Vagina (tissue), 2 donors: Measurements from ENCODE around the gene VWA1. TPM values are rescaled to one million over a fixed set of nuclear protein-coding genes. Genes with fewer than 3 reads are reported as not detected.

Experiments
- DNase-seq, 2 donors: peaks; one replicate each; pipeline ENCODE4 v3.0.0-alpha.2; 2017; ENCODE audit errors: extremely low spot score in 2 of 2
- H3K27ac ChIP-seq: fragments of 200-600 bp; sonication (generic); one replicate; pipeline ENCODE4 v1.5.1; 2019
- H3K27me3 ChIP-seq: fragments of 200-600 bp; sonication (generic); one replicate; pipeline ENCODE4 v1.5.1; 2019
- H3K36me3 ChIP-seq, 2 donors: fragments of 200-600 bp; sonication (generic); one replicate each; pipeline ENCODE4 v1.5.1; 2017 to 2019
- H3K4me1 ChIP-seq: fragments of 200-600 bp; sonication (generic); one replicate; pipeline ENCODE4 v1.5.1; 2019
- H3K4me3 ChIP-seq, 2 donors: fragments of 200-600 bp; sonication (generic); 1 replicate in 1 of 2; 2 replicates in 1 of 2; pipeline ENCODE4 v1.5.1; 2016 to 2019
- H3K9me3 ChIP-seq: fragments of 200-600 bp; sonication (generic); one replicate; pipeline ENCODE4 v1.5.1; 2019
- CTCF ChIP-seq, 3 experiments: fragments of 450-650 bp in 2 of 3; fragments of 200-600 bp in 1 of 3; sonication (generic) in 1 of 3; IDR thresholded peaks; one replicate each; pipeline ENCODE4 v1.5.1; 2017 to 2019; ENCODE audit warnings: antibody characterized with exemption in 3 of 3, mild to moderate bottlenecking in 2 of 3, moderate library complexity in 2 of 3
- POLR2A ChIP-seq, 2 donors: fragments of 450-650 bp; IDR thresholded peaks; one replicate each; pipeline ENCODE4 v1.6.1; 2017; ENCODE audit warnings: antibody characterized with exemption in 2 of 2, mild to moderate bottlenecking in 2 of 2, moderate library complexity in 2 of 2
- POLR2AphosphoS5 ChIP-seq, 2 donors: sonication (generic); formaldehyde crosslinking; IDR thresholded peaks; one replicate each; pipeline ENCODE4 v1.9.0; 2017; ENCODE audit warnings: antibody characterized with exemption in 2 of 2, mild to moderate bottlenecking in 2 of 2, low read depth in 1 of 2; ENCODE audit not compliant: insufficient read depth in 1 of 2
- intact Hi-C: fragments of 100-400 bp; cut with DNase I; formaldehyde crosslinking; loops from one replicate; pipeline ENCODE4 v1.15.1; 2023
- total RNA-seq: library from RNA; depleted of rRNA; stranded (reverse); fragments of >200 nt; gene quantifications from one replicate; pipeline ENCODE4 v1.2.3, GENCODE V29; 2016

VWA1 gene
- total RNA-seq, 1 donor from 2014 or later = 35.8 TPM

DNA sequence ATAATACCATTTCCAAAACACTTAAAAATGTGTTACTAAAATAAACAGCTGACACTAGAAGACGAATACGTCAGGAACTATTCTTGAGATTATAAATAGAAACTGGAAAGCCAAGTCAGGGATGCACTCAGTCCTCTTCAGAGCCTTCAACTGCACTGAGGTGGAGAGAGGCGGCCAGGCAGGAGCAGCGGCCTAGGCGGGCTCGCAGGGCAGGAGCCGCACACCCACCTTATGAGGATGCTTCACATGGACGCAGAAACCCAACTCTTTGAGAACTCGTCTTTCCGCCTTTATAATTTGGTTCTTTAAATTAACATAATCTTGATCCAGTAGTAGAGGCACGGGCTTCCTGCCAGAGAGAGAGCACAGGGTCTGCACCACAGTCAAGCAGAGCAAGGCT, 40.3 kb upstream of the VWA1 start:
- H3K27ac ChIP-seq = no peak overlapping the region
- H3K4me1 ChIP-seq = peaks cover 25% of the 10 kb centered on the region
- TF ChIP-seq POLR2A (IDR thresholded peaks at IDR 0.05) (no peak), POLR2AphosphoS5 (IDR thresholded peaks at IDR 0.05; ENCODE audit: insufficient read depth in 1 of 2, low read depth in 1 of 2) (no peak), CTCF (IDR thresholded peaks at IDR 0.05) (no peak)
- H3K9me3 ChIP-seq = no peaks in the 10 kb centered on the region
- peaks cover 4 to 73% of the 10 kb centered on the region in 2 donors for H3K36me3 ChIP-seq
- no peak for DNase-seq
- no peaks in the 10 kb centered on the region for H3K27me3 ChIP-seq
- no peak overlapping the region for H3K4me3 ChIP-seq
- intact Hi-C loops = no loop called here

DNA sequence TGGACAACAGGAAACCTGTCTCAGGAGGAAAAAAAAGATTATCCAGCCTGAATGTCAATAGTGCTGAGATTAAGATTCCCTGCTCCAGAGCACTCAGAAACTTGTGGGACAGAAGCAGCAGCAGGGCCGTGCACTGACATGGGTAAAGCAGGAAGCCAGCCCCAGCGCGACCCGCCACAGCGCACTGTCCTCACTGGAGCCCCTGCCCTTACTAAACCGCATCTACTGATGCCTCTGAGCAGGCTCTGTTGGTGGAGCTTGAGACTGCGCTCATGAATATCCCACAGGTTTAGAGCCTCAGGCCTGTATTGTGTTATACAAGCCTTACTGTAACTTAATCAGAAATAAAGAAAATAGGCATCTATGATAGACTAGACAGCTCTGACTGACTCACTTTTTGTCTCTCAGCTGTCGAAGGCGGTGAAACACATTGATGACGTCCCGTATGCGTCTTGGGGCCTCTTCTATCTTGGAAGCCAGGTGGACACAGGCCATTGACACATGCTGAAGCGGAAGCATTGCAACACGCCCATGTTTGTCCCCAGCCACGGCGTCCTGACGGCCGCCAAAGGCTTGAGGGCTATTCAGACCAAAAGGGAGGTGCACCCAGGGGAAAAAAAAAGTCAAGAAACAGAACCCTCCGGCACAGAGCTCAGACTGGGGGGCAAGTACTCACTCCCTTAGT, 37.5 kb upstream of the VWA1 start:
- Histone ChIP-seq H3K36me3 (peaks cover 0 to 64% of the 10 kb centered on the region in 2 donors), H3K4me3 (peak overlapping the region; percentile 73 to 77), H3K4me1 (peaks cover 38% of the 10 kb centered on the region), H3K27ac (peak overlapping the region; percentile 66), H3K27me3 (no peaks in the 10 kb centered on the region), H3K9me3 (no peaks in the 10 kb centered on the region)
- DNase-seq = no peak
- intact Hi-C loops = loop anchor here (2.0 kb wide), 1 partner anchor 23 kb away; the partner anchor contains the start of gene AURKAIP1
- TF ChIP-seq CTCF (IDR thresholded peaks at IDR 0.05) (no peak), POLR2AphosphoS5 (IDR thresholded peaks at IDR 0.05; ENCODE audit: insufficient read depth in 1 of 2, low read depth in 1 of 2) (no peak), POLR2A (IDR thresholded peaks at IDR 0.05) (no peak)

- peak overlapping the region; percentile 73 to 77 for H3K4me3 ChIP-seq
- H3K36me3 ChIP-seq = peaks cover 0 to 62% of the 10 kb centered on the region in 2 donors
- H3K9me3 ChIP-seq = no peaks in the 10 kb centered on the region
- H3K4me1 ChIP-seq = peaks cover 38% of the 10 kb centered on the region
- H3K27me3 ChIP-seq = no peaks in the 10 kb centered on the region
- intact Hi-C loops = loop anchor here (2.0 kb wide), 1 partner anchor 24 kb away; the partner anchor contains the start of gene AURKAIP1
- no peak for DNase-seq
- peak overlapping the region; percentile 66 for H3K27ac ChIP-seq
- no peak for TF ChIP-seq CTCF (IDR thresholded peaks at IDR 0.05)
- TF ChIP-seq POLR2A (IDR thresholded peaks at IDR 0.05) = no peak
- no peak for TF ChIP-seq POLR2AphosphoS5 (IDR thresholded peaks at IDR 0.05; ENCODE audit: insufficient read depth in 1 of 2, low read depth in 1 of 2)
These were observed 36.8 kb upstream of the VWA1 start for GRCh38 chr1:1398677-1399186.

- H3K36me3 ChIP-seq = peaks cover 0 to 56% of the 10 kb centered on the region in 2 donors
- DNase-seq = peak in 1 of 2 donors; percentile 97
- no peaks in the 10 kb centered on the region for H3K9me3 ChIP-seq
- peak in 1 of 2 donors; percentile 32 for TF ChIP-seq POLR2A (IDR thresholded peaks at IDR 0.05)
- peak; percentile 82 to 88 for TF ChIP-seq POLR2AphosphoS5 (IDR thresholded peaks at IDR 0.05; ENCODE audit: insufficient read depth in 1 of 2, low read depth in 1 of 2)
- TF ChIP-seq CTCF (IDR thresholded peaks at IDR 0.05) = peak in 2 of 3 experiments; percentile 52 to 76
- H3K4me1 ChIP-seq = peaks cover 38% of the 10 kb centered on the region
- H3K4me3 ChIP-seq = peak within 1 kb of the TSS; percentile 73 to 77
- peak within 1 kb of the TSS; percentile 66 for H3K27ac ChIP-seq
- intact Hi-C loops = loop anchor here (2.0 kb wide), 1 partner anchor 25 kb away; the partner anchor contains the start of gene AURKAIP1
- no peaks in the 10 kb centered on the region for H3K27me3 ChIP-seq
These were observed 36.2 kb upstream of the VWA1 start, which contains the start of gene CCNL2 for GRCh38 chr1:1399187-1399871. CCNL2 (minus strand) TSS chr1:1399335; CDS start chr1:1399306, 29 bp downstream.
